Ovary (tissue), 9 donors: ENCODE data around the gene SH3GL3. TPM values are rescaled to one million over a fixed set of nuclear protein-coding genes. Genes with fewer than 3 reads are reported as not detected.
A peak's percentile ranks its signal among the peaks of the same experiment; 100 is the strongest.

Experiments used
- DNase-seq, 5 donors: peaks; one replicate each; pipeline ENCODE4 v3.0.0-alpha.2; 2019 to 2020
- H3K27ac ChIP-seq, 2 donors: fragments of 200-600 bp; one replicate each; pipeline versions ENCODE4 v1.5.1 to v1.8.0; 2019 to 2022
- H3K27me3 ChIP-seq: fragments of 200-600 bp; one replicate; pipeline ENCODE4 v1.8.0; 2022
- H3K36me3 ChIP-seq: fragments of 200-600 bp; sonication (generic); one replicate; pipeline ENCODE4 v1.5.1; 2019
- H3K4me1 ChIP-seq: one replicate; pipeline ENCODE4 v1.8.1; 2013; ENCODE audit warnings: mild to moderate bottlenecking, moderate library complexity; ENCODE audit not compliant: insufficient read depth
- H3K4me3 ChIP-seq: fragments of 200-600 bp; sonication (generic); one replicate; pipeline ENCODE4 v1.5.1; 2017
- H3K9me3 ChIP-seq, 2 donors: fragments of 200-600 bp in 1 of 2; sonication (generic) in 1 of 2; one replicate each; pipeline versions ENCODE4 v1.5.1 to v1.8.1; 2013 to 2019; ENCODE audit warnings: mild to moderate bottlenecking in 1 of 2, moderate library complexity in 1 of 2
- CTCF ChIP-seq, 3 donors: fragments of 450-650 bp in 2 of 3; fragments of 200-600 bp in 1 of 3; IDR thresholded peaks; one replicate each; pipeline versions ENCODE4 v1.5.1 to v1.8.0; 2016 to 2022; ENCODE audit warnings: antibody characterized with exemption in 3 of 3, mild to moderate bottlenecking in 1 of 3
- EP300 ChIP-seq: sonication (generic); formaldehyde crosslinking; IDR thresholded peaks from one replicate; pipeline ENCODE4 v1.6.1; 2017; ENCODE audit warnings: antibody characterized with exemption
- POLR2A ChIP-seq: fragments of 450-650 bp; IDR thresholded peaks from one replicate; pipeline ENCODE4 v1.6.1; 2017; ENCODE audit warnings: antibody characterized with exemption, mild to moderate bottlenecking, moderate library complexity
- WGBS, 3 donors: extraction: QIAGEN DNeasy Blood & Tissue Kit in 1 of 3; methylation state at CpG; one replicate each; pipeline versions ENCODE4 v1.1.5 to v1.1.7; 2013 to 2017; 5-methylcytosine and 5-hydroxymethylcytosine counted together
- intact Hi-C, 4 donors: fragments of 100-400 bp; cut with DNase I; formaldehyde crosslinking; loops; one replicate each; pipeline versions ENCODE4 v1.11.0 to v1.15.1; 2022 to 2023
- polyA plus RNA-seq, 2 donors: library from polyadenylated mRNA; stranded (reverse); fragments of 200-250 nt in 1 of 2; fragments of 350-450 nt in 1 of 2; fragmentation: Illumina TruSeq in 1 of 2; extraction: RNeasy Lipid Tissue Mini Kit (QIAGEN cat#74804) in 1 of 2; gene quantifications; one replicate each; pipeline ENCODE4 v1.2.3, GENCODE V29; 2013 to 2014
- total RNA-seq, 7 donors: library from RNA; depleted of rRNA in 2 of 7; stranded (reverse); fragments of >200 nt in 2 of 7; fragmentation: NEBNext Ultra II Directional in 3 of 7; extraction: Animal tissue kit (Norgen Biotek cat#: 25700) in 3 of 7; gene quantifications; one replicate each; pipeline versions ENCODE4 v1.1.0 to v1.2.4, GENCODE V29; 2016 to 2023
- donor health status: DM: no; HTN: no; CAD: no; lungs with moderate emphysema.
- donor health status: DM: no; HTN: no; CAD: no.
- donor health status: Bipolar disorder and iron deficiency.
- donor health status: DM: yes; HTN: yes; CAD: no.
- donor health status: DM: no; HTN: no; CAD: no.
- donor health status: DM: yes; HTN: yes; CAD: no.

Gene SH3GL3
- total and polyA plus RNA-seq, 9 donors, result 0.25 to 4.9 (median 0.55) TPM; not detected in 1

DNA sequence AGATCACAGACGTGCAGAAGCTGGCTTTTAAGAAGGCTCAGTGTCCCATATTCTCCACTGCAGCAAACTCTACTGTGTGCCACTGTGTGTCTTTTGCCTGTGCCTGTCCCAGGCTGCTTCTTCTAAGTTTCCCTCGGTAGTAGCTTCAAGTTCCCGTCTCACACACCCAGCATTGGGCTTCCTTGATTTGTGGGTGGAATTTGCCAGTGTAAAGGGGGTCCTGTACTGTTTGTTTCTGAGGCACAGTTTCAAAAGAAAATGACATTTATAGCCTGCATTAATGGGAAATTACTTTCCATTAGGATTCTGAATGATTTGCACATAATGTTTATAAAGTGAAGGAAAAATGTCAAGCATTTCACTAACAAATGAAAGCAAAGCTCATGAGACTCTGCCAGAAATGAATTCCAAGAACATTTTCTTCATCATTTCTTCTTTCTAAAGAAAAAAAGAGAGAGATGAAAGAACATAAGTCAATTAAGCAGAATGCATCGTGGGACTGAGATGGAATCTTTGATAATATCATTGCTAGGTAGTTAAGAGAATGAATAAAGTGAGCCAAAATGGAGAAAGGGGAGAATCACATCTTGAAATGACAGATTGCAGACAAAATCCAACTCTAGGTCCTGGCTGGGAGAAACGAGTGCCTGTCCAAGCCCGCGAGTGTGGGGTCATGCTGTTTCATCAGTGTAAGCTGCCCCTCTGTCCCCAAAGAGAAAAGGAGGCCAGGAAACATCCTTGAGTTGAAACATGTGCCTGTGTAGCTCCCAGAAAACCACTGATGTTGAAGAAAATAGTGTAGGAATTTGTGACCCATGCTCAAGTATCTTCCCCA is 158.2 kb downstream of the SH3GL3 start:
- Histone ChIP-seq H3K27ac (no peak overlapping the region), H3K4me3 (no peak overlapping the region), H3K36me3 (no peaks in the 10 kb centered on the region), H3K9me3 (peaks cover 0 to 3% of the 10 kb centered on the region in 2 donors), H3K4me1 (no peaks in the 10 kb centered on the region), H3K27me3 (no peaks in the 10 kb centered on the region)
- DNase-seq, result peak in 1 of 5 donors; percentile 28
- TF ChIP-seq POLR2A, result no peak
- no peak for TF ChIP-seq EP300
- TF ChIP-seq CTCF (IDR thresholded peaks at IDR 0.05), result no peak
- intact Hi-C loops, result no loop called here
- WGBS, 3 donors, result 11 to 15% (median 14%) methylated on average over 7 of the region's 7 CpGs

DNA sequence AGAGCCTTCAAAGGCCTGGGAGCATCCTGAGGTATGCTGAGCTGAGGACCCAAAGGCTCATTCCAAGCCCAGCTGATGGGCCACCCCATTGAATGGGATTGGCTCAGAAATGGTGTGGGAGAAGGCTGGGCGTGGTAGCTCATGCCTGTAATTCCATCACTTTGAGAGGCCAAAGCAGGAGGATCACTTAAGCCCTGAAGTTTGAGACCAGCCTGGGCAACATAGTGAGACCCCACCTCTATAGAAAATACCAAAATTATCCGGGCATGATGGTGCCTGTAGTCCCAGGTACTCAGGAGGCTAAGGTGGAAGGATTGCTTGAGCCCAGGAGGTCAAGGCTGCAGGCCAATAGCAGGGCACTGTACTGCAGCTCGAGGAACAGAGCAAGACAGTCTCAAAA is 163.0 kb downstream of the SH3GL3 start:
- TF ChIP-seq CTCF (IDR thresholded peaks at IDR 0.05), result no peak
- no peak for TF ChIP-seq POLR2A
- TF ChIP-seq EP300, result no peak
- H3K27me3 ChIP-seq, result no peaks in the 10 kb centered on the region
- no peaks in the 10 kb centered on the region for H3K4me1 ChIP-seq
- WGBS, 3 donors, result 87 to 90% (median 88%) methylated on average over 3 of the region's 3 CpGs
- no peaks in the 10 kb centered on the region for H3K36me3 ChIP-seq
- no peaks in the 10 kb centered on the region for H3K9me3 ChIP-seq
- no peak for DNase-seq
- H3K27ac ChIP-seq, result no peak overlapping the region
- H3K4me3 ChIP-seq, result no peak overlapping the region
- intact Hi-C loops, result no loop called here

DNA sequence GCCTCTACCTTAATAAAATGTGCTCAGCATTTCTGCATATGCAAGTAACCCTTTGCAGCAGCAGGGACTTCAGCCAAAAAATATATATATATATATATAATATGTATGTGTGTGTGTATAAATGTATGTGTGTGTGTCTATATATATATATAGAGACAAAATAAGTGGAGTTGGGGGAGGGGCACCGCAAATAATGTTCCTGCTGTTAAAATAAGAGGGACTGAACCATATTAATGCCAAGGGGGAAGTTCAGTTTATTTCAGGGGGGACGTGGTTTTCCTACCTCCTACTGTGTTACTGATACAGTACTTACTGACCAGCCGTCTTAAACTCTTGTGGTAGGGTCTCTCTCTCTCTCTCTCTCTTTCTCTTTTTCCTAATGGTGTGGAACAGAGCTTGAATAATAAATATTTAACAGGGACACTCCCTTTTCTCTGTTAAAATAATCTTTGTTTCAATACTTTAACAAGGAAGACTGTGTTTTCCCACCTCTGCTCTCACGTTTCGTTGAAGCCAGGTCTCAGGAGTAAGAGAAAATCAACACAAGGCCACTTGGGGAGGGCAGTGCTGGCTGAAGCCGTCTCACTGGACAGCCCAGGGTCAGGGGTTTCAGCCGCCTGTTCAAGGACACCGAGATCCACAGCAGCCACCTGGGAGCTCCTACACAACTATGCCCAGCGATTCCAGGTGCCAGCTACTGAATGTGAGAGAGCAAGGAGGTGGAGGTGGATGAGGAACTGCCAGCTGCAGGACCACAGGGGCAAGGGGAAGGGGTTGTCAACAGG is 164.0 kb downstream of the SH3GL3 start:
- H3K27ac ChIP-seq, result no peak overlapping the region
- TF ChIP-seq EP300, result no peak
- no peak for TF ChIP-seq POLR2A
- no peak for TF ChIP-seq CTCF (IDR thresholded peaks at IDR 0.05)
- WGBS, 3 donors, result 49 to 69% (median 56%) methylated on average over 9 of the region's 9 CpGs
- H3K27me3 ChIP-seq, result no peaks in the 10 kb centered on the region
- intact Hi-C loops, result no loop called here
- H3K9me3 ChIP-seq, result no peaks in the 10 kb centered on the region
- H3K4me1 ChIP-seq, result no peaks in the 10 kb centered on the region
- H3K4me3 ChIP-seq, result no peak overlapping the region
- H3K36me3 ChIP-seq, result no peaks in the 10 kb centered on the region
- no peak for DNase-seq

DNA sequence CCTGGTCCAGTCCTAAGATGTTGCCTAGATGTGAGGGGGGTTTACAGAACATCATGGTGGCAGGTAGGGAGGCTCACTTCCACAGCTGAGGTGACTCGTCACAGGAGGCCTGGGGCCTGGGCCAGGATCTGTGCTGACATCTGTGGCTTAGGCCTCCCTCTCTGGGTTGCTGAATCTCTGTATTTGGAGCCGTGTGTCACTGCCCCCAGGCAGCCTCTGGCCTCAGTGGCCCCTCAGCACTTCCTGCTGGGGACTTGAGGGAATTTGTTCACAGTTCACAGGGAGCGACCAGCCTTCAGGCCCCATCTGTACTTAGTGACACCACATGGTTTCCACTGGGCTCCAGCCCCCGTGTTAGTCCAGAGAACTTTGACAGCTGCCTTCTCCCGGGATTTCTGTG is 165.1 kb downstream of the SH3GL3 start:
- Histone ChIP-seq H3K27me3 (no peaks in the 10 kb centered on the region), H3K27ac (no peak overlapping the region), H3K9me3 (no peaks in the 10 kb centered on the region), H3K36me3 (no peaks in the 10 kb centered on the region), H3K4me1 (no peaks in the 10 kb centered on the region), H3K4me3 (no peak overlapping the region)
- WGBS, 3 donors, result 75 to 84% (median 82%) methylated on average over 5 of the region's 5 CpGs
- intact Hi-C loops, result no loop called here
- DNase-seq, result no peak
- no peak for TF ChIP-seq EP300
